ENCODE results near the gene RASA1. TPM values are rescaled to one million over a fixed set of nuclear protein-coding genes. Genes with fewer than 3 reads are reported as not detected.

RASA1 gene
- total and polyA plus RNA-seq, 2 experiments from 2014 or later = 32.1 to 67.8 TPM

- H3K4me3 ChIP-seq = peak overlapping the region; percentile 98
- H2AFZ ChIP-seq = peak overlapping the region; percentile 99
- in situ Hi-C loops (cut with MboI) = no loop called here
- DNase-seq = peak; percentile 43
- H4K20me1 ChIP-seq (ENCODE audit: insufficient read depth) = no peaks in the 10 kb centered on the region
- peaks cover 23% of the 10 kb centered on the region for H3K36me3 ChIP-seq (ENCODE audit: low read depth)
- peak overlapping the region; percentile 99 for H3K9ac ChIP-seq
- peaks cover 36% of the 10 kb centered on the region for H3K79me2 ChIP-seq (ENCODE audit: insufficient read depth)
- no peaks in the 10 kb centered on the region for H3K27me3 ChIP-seq (replicated peaks; ENCODE audit: insufficient read depth)
- 14 to 17% methylated on average over 3 of the region's 3 CpGs for WGBS, 2 experiments (ENCODE audit: low coverage in 1 of 2, low lambda C conversion rate in 2 of 2, missing lambda C conversion rate in 2 of 2)
- H3K9me3 ChIP-seq (ENCODE audit: low read depth) = no peaks in the 10 kb centered on the region
- no peaks in the 10 kb centered on the region for H3K9me2 ChIP-seq (ENCODE audit: insufficient read depth)
- H3K27ac ChIP-seq = peak overlapping the region; percentile 96
- H3F3A ChIP-seq (ENCODE audit: insufficient read depth) = peaks cover 21% of the 10 kb centered on the region
- TF ChIP-seq EZH2phosphoT487 (IDR thresholded peaks at IDR 0.05; ENCODE audit: insufficient read depth, low read depth) (no peak), EZH2 (IDR thresholded peaks at IDR 0.05; ENCODE audit: insufficient read depth, poor library complexity, severe bottlenecking) (no peak)
- H3K4me2 ChIP-seq (ENCODE audit: unreplicated experiment) = peak overlapping the region; percentile 91
- H3K4me1 ChIP-seq (ENCODE audit: insufficient read depth) = peaks cover 25% of the 10 kb centered on the region
Measured at GRCh38 chr5:87413343-87413645, 145.6 kb downstream of the RASA1 start.

DNA sequence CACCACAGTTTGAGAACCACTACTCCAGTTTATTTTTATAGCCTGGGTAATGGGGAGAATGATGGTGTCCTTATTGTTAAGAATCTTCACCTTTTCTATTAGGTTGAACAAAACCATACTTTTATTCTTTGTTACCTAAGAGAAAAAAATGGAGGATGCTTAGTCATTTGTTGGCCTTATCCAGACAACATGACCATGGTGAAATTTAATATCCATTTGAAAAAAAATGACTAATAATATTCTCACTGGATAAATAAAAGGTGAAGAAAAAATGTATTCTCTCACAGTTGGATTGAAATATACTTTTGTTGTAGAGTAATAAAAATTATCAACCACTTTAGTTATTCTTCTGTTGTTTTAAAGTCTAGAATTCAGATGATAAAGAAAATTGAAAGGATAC lies 150.8 kb downstream of the RASA1 start:
- DNase-seq = no peak
- Histone ChIP-seq H3K9me3 (ENCODE audit: low read depth) (no peaks in the 10 kb centered on the region), H3K4me3 (no peak overlapping the region), H4K20me1 (ENCODE audit: insufficient read depth) (no peaks in the 10 kb centered on the region), H3K9me2 (ENCODE audit: insufficient read depth) (peaks cover 3% of the 10 kb centered on the region; the same call in 1 of the 2 replicates), H3F3A (ENCODE audit: insufficient read depth) (no peaks in the 10 kb centered on the region), H3K36me3 (ENCODE audit: low read depth) (no peaks in the 10 kb centered on the region), H3K9ac (no peak overlapping the region), H3K4me1 (ENCODE audit: insufficient read depth) (no peaks in the 10 kb centered on the region), H3K79me2 (ENCODE audit: insufficient read depth) (no peaks in the 10 kb centered on the region), H3K4me2 (ENCODE audit: unreplicated experiment) (no peak overlapping the region), H3K27ac (no peak overlapping the region), H2AFZ (no peak overlapping the region), H3K27me3 (replicated peaks; ENCODE audit: insufficient read depth) (no peaks in the 10 kb centered on the region)
- in situ Hi-C loops (cut with MboI) = no loop called here
- TF ChIP-seq EZH2phosphoT487 (IDR thresholded peaks at IDR 0.05; ENCODE audit: insufficient read depth, low read depth) (no peak), EZH2 (IDR thresholded peaks at IDR 0.05; ENCODE audit: insufficient read depth, poor library complexity, severe bottlenecking) (no peak)

- Histone ChIP-seq H3K9ac (no peak overlapping the region), H3K79me2 (ENCODE audit: insufficient read depth) (no peaks in the 10 kb centered on the region), H2AFZ (no peak overlapping the region), H3K27ac (no peak overlapping the region), H4K20me1 (ENCODE audit: insufficient read depth) (no peaks in the 10 kb centered on the region), H3K4me1 (ENCODE audit: insufficient read depth) (no peaks in the 10 kb centered on the region), H3K9me2 (ENCODE audit: insufficient read depth) (peaks cover 3% of the 10 kb centered on the region; the same call in 1 of the 2 replicates), H3K4me3 (no peak overlapping the region), H3K4me2 (ENCODE audit: unreplicated experiment) (no peak overlapping the region), H3F3A (ENCODE audit: insufficient read depth) (no peaks in the 10 kb centered on the region), H3K36me3 (ENCODE audit: low read depth) (no peaks in the 10 kb centered on the region), H3K9me3 (ENCODE audit: low read depth) (no peaks in the 10 kb centered on the region), H3K27me3 (replicated peaks; ENCODE audit: insufficient read depth) (no peaks in the 10 kb centered on the region)
- DNase-seq = no peak
- in situ Hi-C loops (cut with MboI) = no loop called here
- TF ChIP-seq EZH2 (IDR thresholded peaks at IDR 0.05; ENCODE audit: insufficient read depth, poor library complexity, severe bottlenecking) (no peak), EZH2phosphoT487 (IDR thresholded peaks at IDR 0.05; ENCODE audit: insufficient read depth, low read depth) (no peak)
Measured at GRCh38 chr5:87421307-87421706, 153.6 kb downstream of the RASA1 start.

- Histone ChIP-seq H3K9ac (no peak overlapping the region), H3K27me3 (replicated peaks; ENCODE audit: insufficient read depth) (no peaks in the 10 kb centered on the region), H3K27ac (no peak overlapping the region), H3K36me3 (ENCODE audit: low read depth) (no peaks in the 10 kb centered on the region), H3K9me3 (ENCODE audit: low read depth) (no peaks in the 10 kb centered on the region), H3K4me3 (no peak overlapping the region), H3K4me1 (ENCODE audit: insufficient read depth) (no peaks in the 10 kb centered on the region), H3F3A (ENCODE audit: insufficient read depth) (no peaks in the 10 kb centered on the region), H2AFZ (no peak overlapping the region), H4K20me1 (ENCODE audit: insufficient read depth) (no peaks in the 10 kb centered on the region), H3K4me2 (ENCODE audit: unreplicated experiment) (no peak overlapping the region), H3K79me2 (ENCODE audit: insufficient read depth) (no peaks in the 10 kb centered on the region), H3K9me2 (ENCODE audit: insufficient read depth) (peaks cover 3% of the 10 kb centered on the region; the same call in 1 of the 2 replicates)
- no peak for DNase-seq
- TF ChIP-seq EZH2 (IDR thresholded peaks at IDR 0.05; ENCODE audit: insufficient read depth, poor library complexity, severe bottlenecking) (no peak), EZH2phosphoT487 (IDR thresholded peaks at IDR 0.05; ENCODE audit: insufficient read depth, low read depth) (no peak)
- in situ Hi-C loops (cut with MboI) = no loop called here
- WGBS, 2 experiments (ENCODE audit: low coverage in 1 of 2, low lambda C conversion rate in 2 of 2, missing lambda C conversion rate in 2 of 2) = 33 to 43% methylated on average over 1 of the region's 1 CpG
Measured at GRCh38 chr5:87423755-87424154, 156.1 kb downstream of the RASA1 start.

DNA sequence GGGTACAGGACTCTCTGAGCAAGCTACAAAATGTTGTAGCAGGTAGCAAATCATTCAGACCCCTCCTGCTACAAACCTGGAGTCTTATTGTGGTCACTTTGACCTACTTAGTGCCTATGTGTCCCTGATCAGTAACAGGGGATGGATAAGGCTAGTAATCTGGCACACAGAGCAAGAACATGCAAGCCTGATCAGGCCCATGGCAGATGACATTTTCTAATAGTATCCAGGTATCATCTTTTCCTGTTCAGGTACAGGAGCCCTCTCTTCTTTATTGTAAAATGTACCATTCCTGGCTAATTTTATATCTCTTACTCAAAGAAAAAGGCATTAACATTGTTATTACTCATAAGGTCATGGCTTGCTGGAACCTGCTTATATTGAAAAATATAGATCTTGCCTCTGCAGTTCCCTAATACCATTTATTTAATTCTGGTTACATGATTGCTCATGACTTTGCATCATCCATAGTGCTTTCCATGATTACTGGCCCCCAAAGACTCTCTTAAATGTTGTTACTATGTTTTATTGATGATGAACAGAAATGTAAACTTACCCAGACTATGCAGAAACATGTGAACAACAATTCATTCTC lies 163.3 kb downstream of the RASA1 start:
- no peak for DNase-seq
- no peaks in the 10 kb centered on the region for H4K20me1 ChIP-seq (ENCODE audit: insufficient read depth)
- H3K9me3 ChIP-seq (ENCODE audit: low read depth) = no peaks in the 10 kb centered on the region
- in situ Hi-C loops (cut with MboI) = no loop called here
- H3K36me3 ChIP-seq (ENCODE audit: low read depth) = no peaks in the 10 kb centered on the region
- H3K9ac ChIP-seq = no peak overlapping the region
- H3F3A ChIP-seq (ENCODE audit: insufficient read depth) = no peaks in the 10 kb centered on the region
- H2AFZ ChIP-seq = no peak overlapping the region
- H3K27ac ChIP-seq = no peak overlapping the region
- no peaks in the 10 kb centered on the region for H3K79me2 ChIP-seq (ENCODE audit: insufficient read depth)
- no peak overlapping the region for H3K4me2 ChIP-seq (ENCODE audit: unreplicated experiment)
- H3K27me3 ChIP-seq (replicated peaks; ENCODE audit: insufficient read depth) = no peaks in the 10 kb centered on the region; the same call in 1 of the 2 replicates
- no peaks in the 10 kb centered on the region for H3K4me1 ChIP-seq (ENCODE audit: insufficient read depth)
- H3K9me2 ChIP-seq (ENCODE audit: insufficient read depth) = no peaks in the 10 kb centered on the region
- TF ChIP-seq EZH2phosphoT487 (IDR thresholded peaks at IDR 0.05; ENCODE audit: insufficient read depth, low read depth) (no peak), EZH2 (IDR thresholded peaks at IDR 0.05; ENCODE audit: insufficient read depth, poor library complexity, severe bottlenecking) (no peak)
- H3K4me3 ChIP-seq = no peak overlapping the region
